Skin epidermis (tissue), 12 donors: ENCODE data around the gene HLA-DRB5.
"Not testable (repeated sequence)": the region's sequence is repeated elsewhere in the genome, so short reads cannot be mapped to it uniquely, and the experiment has no call there.

Source experiments
- H3K27ac ChIP-seq, 21 experiments: fragments of 200-600 bp; sonication (generic) in 11 of 21; one replicate each; pipeline ENCODE4 v1.5.0; 2020; ENCODE audit warnings: mild to moderate bottlenecking in 3 of 21, inconsistent platforms in 2 of 21, moderate library complexity in 2 of 21
- H3K4me3 ChIP-seq, 7 experiments: fragments of 200-600 bp; sonication (generic) in 2 of 7; one replicate each; pipeline ENCODE4 v1.5.0; 2020; ENCODE audit warnings: inconsistent platforms in 2 of 7, mild to moderate bottlenecking in 2 of 7, moderate library complexity in 1 of 7

HLA-DRB5 gene

DNA sequence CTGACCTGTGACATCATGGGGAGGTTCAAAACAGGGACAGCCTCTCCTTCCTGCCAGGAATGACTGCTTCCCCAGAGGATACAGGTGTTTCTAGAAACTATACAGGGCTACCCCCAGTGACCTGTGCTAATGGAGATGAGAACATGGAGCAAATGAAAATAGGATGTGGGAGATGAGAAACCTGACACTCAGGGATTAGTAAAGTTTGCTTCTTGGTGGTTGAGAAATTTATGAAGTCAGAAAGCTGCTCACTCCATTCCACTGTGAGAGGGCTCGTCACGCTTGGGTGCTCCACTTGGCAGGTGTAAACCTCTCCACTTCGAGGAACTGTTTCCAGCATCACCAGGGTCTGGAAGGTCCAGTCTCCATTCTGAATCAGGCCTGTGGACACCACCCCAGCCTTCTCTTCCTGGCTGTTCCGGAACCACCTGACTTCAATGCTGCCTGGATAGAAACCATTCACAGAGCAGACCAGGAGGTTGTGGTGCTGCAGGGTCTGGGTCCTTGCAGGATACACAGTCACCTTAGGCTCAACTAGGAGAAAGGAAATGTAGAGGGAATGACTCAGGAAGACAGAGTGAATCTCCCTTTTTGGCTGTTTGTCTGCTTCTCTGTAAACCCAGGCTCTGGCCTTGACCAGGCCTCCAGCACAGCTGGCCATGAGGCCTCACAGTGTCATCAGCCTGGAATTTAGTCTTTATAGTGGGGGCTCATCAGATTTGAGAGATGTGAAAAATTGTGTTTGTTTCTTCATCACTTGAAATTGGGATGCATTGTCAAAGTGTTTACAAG, 10.8 kb downstream of the HLA-DRB5 start:
- no peak overlapping the region for H3K4me3 ChIP-seq
- no peak overlapping the region for H3K27ac ChIP-seq

DNA sequence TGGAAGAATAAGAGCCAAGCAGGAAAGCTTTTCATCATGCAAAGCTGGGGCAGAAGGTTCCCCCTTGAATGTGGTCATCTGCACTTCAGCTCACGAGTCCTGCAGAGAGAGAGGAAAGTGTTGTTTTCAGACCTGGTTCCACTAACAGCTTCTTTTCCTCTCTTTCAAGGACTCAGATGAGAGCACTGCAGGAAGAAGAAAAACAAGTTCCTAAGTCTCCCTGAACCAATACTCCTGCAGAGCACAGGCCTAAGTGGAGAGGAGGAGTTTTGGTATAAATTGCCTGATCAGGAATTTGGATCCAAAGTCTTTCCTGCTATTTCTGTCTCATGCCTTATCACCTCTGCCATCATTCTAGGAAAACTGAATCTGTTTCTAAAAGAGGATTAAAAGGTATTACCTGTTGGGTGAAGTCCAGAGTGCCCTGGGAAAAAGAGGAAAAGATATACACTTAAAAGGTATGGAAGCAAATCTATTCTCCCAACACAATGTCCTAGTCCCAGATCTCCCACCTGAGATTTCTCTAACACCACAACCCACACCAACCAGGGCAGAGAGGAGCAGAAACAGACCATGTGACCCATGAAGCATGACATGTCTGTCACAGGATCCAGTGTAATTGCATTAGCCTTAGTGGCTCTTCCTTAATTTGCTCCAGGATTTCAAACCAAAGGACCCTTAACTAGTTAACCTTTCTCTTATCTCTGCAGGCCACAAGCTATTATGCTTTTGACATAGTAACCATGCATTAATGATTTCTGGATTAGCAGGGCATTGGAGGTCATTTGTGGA, 12.2 kb downstream of the HLA-DRB5 start:
- no peak overlapping the region for H3K27ac ChIP-seq
- no peak overlapping the region for H3K4me3 ChIP-seq

DNA sequence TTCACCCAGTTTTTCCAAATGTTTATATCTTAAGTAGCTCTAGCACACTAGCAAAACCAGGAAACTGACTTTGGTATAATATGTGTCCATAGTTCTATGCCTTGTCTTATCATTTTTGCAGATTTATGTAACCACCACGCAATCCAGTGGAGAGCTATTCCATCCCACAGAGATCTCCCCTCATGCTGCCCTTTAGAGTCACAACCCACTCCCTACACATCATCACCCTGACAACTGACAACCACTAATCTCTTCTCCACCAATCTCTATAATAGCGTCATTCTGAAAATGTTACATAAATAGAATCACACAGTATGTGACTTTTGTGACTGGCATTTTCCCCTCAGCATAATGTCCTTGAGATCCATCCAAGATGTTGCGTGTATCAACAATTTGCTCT, 29.1 kb downstream of the HLA-DRB5 start:
- Histone ChIP-seq H3K4me3 (no peak overlapping the region), H3K27ac (no peak overlapping the region)

DNA sequence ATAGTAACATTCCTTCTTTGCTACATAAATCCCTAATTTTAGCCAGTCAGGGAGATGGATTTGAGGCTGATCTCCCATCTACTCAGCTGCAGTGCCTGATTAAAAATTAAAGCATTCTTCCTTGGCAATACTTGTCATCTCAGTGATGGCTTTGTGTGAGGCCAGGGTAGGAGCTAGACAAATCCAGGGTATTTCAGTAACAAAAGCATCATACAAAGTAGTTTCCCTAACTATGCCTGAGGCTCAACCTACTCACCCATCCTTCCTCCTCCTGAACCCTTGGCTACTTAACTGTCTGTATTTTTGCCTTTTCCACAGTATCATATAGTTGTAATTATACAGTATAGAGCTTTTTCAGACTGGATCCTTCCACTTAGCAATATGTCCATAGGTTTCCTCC, 37.7 kb downstream of the HLA-DRB5 start:
- Histone ChIP-seq H3K4me3 (no peak overlapping the region), H3K27ac (no peak overlapping the region)

DNA sequence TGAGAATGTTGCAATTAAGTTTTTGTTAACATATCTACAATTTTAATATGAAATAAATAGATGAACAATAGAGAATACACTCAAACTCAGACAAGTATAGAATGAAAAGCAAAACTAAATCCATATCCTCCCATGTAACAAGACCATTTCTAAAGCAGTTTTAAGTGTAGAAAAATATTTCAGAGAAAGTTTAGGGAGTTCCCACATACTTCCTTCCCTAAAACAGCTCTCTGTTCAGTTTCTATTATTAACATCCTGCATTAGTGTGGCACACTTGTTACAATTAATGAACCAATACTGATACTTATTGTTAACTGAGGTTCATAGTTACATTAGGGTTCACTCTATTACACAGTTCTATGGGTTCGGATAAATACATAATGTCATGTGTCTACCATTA, 38.4 kb downstream of the HLA-DRB5 start:
- Histone ChIP-seq H3K27ac (no peak overlapping the region), H3K4me3 (no peak overlapping the region)

DNA sequence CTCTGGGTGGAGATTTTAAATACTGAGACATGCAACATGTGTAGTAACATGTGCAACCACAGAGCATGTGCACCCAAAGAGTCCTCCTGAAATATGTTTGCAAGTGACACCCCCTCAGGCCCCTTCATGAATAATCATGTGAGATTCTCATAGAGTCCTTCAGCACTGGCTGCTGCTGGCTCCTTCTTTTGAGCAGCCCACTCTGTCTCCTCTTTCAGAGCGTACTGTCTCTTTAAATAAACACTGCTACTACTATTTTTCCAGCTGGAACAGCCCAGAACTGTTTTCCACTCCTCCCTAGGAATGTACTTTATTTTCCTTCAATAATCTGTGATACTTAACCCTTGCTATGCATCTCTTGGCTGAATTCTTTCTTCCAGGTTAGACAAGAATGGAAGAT, 42.0 kb downstream of the HLA-DRB5 start:
- no peak overlapping the region for H3K27ac ChIP-seq
- no peak overlapping the region for H3K4me3 ChIP-seq

DNA sequence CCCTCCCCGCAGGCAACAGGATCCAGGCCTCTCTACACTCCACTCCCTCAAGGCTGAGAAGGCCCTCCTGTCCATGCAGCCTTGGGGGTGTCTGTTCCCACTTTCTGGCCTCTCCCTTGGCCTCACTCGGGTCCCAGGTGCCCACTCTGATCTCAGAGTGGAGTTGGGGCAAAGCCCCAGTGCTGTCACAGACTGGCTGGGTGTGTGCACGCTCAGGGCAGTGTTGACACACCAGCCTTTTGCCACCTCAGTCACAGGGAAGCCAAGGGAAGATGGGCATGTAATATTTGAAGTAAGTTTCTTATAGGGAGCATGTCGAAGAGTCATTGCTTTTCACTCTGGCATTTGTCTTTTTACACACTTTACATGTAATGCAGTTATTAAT, 45.5 kb downstream of the HLA-DRB5 start:
- Histone ChIP-seq H3K27ac (no peak overlapping the region), H3K4me3 (no peak overlapping the region)

DNA sequence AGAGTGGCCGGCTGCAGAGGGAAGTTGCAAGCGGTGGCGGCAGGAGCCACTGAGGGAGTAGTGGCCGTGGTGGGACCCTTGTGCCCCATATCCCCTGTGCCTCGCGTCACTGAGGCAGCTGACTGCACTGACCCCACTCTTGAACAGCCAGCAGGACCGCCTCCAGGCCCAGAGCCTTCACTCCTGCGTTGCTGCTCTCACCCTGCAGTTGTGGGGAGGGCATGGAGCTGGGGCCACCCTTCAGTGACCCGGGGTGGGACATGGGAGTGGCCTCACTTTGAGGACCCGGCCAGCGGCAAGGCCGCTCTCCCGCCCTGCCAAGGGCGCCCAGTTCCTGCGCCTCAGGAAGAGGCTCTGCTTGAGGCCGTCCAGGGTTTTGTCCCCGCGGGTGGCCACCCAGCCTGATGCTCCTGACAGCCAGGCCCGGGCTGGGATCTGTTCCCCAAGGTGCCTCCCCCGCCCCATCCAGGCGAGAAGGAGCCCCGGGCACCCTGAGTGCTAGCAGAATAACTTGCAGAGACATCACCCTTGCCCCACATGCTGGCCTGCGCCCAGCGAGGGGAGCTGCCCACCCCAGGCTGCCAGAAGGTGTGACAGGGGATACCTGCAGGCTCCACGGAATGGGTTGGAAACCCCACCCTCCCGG, 46.0 kb downstream of the HLA-DRB5 start:
- no peak overlapping the region for H3K4me3 ChIP-seq
- no peak overlapping the region for H3K27ac ChIP-seq

DNA sequence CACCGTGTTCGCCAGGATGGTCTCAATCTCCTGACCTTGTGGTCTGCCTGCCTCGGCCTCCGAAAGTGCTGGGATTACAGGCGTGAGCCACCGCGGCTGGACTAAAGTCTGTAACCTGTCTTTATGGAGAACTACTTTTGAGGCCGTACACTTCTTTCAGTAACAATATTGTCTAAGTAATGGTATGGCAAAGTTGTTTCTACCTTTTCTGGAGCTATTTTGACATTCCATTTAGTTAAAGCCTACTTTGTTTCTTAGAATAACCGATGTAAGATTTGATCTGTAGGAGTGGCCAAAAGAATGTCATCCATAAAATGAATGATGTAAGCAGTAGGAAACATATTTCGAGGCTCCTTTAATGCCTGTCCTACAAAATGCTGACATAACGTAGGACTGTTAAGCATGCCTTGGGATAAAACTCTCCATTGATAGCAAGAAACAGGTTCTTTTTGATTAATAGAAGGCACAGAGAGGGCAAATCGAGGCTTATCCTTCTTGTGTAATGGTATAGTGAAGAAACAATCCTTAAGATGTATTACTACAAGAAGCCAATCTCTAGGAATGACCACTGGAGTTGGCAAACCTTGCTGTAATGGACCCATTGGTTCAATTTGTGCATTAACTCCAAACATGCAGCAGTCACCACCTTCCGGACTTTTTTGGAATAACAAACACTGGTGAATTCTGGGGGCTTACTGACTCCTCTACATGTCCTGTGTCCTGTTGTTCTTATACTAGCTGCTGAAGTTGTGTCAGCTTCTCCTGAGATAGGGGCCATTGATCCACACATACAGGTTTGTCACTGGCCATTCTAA, 54.5 kb downstream of the HLA-DRB5 start:
- Histone ChIP-seq H3K27ac (no peak overlapping the region), H3K4me3 (no peak overlapping the region)

DNA sequence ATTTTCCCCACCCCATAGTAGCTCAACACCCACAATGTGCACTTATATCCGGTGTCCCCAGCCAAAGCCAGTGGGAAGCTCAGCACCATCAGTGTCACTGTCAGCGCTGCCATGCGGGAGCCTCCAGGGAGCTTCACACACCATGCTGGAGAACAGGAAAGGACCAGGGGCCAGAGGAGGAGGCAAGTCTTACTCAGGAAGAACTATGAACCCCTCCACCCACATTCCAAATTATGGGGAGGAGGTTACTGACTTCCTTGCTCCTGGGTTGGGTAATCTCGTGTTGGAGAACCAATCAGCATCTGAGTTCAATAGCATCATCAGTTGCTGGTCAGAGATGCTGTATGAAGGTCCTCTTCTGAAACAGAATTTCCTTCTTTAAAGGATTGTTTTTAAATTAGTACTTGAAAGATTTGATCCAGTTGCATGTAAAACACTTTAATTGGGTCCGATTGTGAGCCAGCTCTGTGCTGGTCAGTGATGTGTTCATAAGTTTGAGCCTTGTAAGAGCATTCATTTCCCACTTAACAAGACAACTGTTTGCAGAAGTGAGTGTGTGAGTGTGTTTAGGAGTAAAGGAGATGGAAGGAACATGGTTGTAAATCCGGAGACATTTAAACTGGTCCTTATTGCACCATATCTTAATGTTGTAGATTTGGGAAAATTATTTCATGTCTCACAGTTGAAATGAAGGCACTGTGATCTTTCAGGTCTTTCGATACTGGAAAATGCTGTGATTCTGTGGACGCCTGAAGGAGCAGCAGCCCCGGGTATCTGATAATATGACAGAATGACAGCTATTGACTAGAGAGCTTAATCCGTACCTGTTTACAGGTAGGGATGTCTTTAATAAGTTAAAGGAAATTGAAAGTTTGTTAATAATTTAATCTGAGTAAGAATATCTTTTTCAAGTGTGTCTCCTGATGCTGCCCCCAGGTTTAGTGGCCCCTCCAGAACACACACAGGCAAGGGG, 56.4 kb downstream of the HLA-DRB5 start:
- H3K4me3 ChIP-seq: not testable (repeated sequence)
- H3K27ac ChIP-seq: peak overlapping the region in 13 of 21 experiments; percentile 3 to 73 (median 52)

DNA sequence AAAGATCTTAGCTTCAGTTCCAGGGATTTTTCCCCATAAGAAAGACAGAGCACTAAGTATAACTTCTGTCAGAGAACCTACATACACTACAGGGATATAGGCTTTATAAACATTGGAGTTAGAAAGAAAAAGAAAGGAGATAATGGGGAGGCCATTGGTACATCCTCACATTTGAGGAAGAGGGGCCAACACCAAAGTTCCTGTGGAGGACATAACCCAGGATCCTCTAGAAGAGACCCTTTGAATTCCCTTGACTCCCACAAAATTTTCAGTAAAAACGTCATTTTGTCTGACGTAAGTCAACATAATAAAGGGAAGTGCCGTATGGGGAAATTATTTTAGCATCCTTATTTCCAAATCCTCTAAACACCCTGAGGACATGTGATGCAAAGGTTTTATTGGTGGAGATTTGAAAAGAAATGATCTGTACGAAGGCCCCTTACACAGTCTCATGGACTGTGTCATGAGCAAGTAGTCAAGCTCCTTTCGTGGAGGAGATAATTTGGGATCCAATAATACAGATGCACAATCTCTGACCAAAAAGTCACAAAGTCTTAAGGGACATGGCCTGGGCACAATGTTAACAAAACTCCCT, 57.2 kb downstream of the HLA-DRB5 start:
- peak overlapping the region in 4 of 21 experiments; percentile 15 to 59 (median 51) for H3K27ac ChIP-seq

DNA sequence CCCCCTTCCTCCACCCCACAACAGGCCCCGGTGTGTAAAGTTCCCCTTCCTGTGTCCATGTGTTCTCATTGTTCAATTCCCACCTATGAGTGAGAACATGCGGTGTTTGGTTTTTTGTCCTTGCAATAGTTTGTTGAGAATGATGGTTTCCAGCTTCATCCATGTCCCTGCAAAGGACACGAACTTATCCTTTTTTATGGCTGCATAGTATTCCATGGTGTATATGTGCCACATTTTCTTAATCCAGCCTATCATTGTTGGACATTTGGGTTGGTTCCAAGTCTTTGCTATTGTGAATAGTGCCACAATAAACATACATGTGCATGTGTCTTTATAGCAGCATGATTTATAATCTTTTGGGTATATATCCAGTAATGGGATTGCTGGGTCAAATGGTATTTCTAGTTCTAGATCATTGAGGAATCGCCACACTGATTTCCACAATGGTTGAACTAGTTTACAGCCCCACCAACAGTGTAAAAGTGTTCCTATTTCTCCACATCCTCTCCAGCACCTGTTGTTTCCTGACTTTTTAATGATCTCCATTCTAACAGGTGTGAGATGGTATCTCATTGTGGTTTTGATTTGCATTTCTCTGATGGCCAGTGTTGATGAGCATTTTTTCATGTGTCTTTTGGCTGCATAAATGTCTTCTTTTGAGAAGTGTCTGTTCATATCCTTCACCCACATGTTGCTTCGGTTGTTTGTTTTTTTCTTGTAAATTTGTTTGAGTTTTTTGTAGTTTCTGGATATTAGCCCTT, 62.2 kb downstream of the HLA-DRB5 start:
- not testable (repeated sequence) for H3K4me3 ChIP-seq, H3K27ac ChIP-seq

More for the DNA sequence above, 57.2 kb downstream of the HLA-DRB5 start:
- H3K4me3 ChIP-seq: no peak overlapping the region
